H1 (cell line): ENCODE measurements around the gene KLHDC8B. TPM values are rescaled to one million over a fixed set of nuclear protein-coding genes. Genes with fewer than 3 reads are reported as not detected.

Experiments used
- CTCF ChIA-PET: fragments of 300-600 bp; sonication (Branson Sonifier 250); formaldehyde crosslinking; loops from one replicate; lab custom pipeline; 2021; ENCODE audit not compliant: partially characterized antibody; lab: Charles Lee
- POLR2A ChIA-PET: fragments of 300-600 bp; sonication (Branson Sonifier 250); formaldehyde crosslinking; loops from one replicate; lab custom pipeline; 2021; ENCODE audit warnings: inconsistent platforms; ENCODE audit not compliant: partially characterized antibody; lab: Charles Lee
- DNase-seq, 2 experiments: peaks; one replicate each; pipeline versions ENCODE4 v3.0.0 to v3.0.0-alpha.2; 2010 to 2022; ENCODE audit warnings: low spot score in 2 of 2, low read depth in 1 of 2, mixed read lengths in 1 of 2
- FAIRE-seq: peaks from 2 replicates; lab custom pipeline; 2011; peaks lifted over from hg19 to GRCh38; lab: Jason Lieb, UNC
- H2AFZ ChIP-seq: 2 replicates; pipeline ENCODE4 v1.8.1; 2012; ENCODE audit warnings: low read length, inconsistent platforms
- H2AK5ac ChIP-seq: 2 replicates; pipeline ENCODE4 v1.6.1; 2013; ENCODE audit warnings: low read depth, low read length
- H2BK120ac ChIP-seq: replicated peaks from 2 replicates; pipeline ENCODE3; 2013; ENCODE audit warnings: low read depth, low read length, inconsistent platforms
- H2BK12ac ChIP-seq: 2 replicates; pipeline ENCODE4 v1.6.1; 2013; ENCODE audit warnings: low read depth, low read length
- H2BK15ac ChIP-seq: 2 replicates; pipeline ENCODE4 v1.6.1; 2013; ENCODE audit warnings: low read length
- H2BK20ac ChIP-seq: 2 replicates; pipeline ENCODE4 v1.6.1; 2013; ENCODE audit warnings: low read length
- H2BK5ac ChIP-seq: 2 replicates; pipeline ENCODE4 v1.6.1; 2013; ENCODE audit warnings: low read depth, low read length
- H3K14ac ChIP-seq: 2 replicates; pipeline ENCODE4 v1.6.1; 2013; ENCODE audit warnings: inconsistent platforms; ENCODE audit not compliant: insufficient read length
- H3K18ac ChIP-seq: 2 replicates; pipeline ENCODE4 v1.6.1; 2013; ENCODE audit warnings: low read length; ENCODE audit errors: extremely low read depth
- H3K23ac ChIP-seq: 2 replicates; pipeline ENCODE4 v1.6.1; 2013; ENCODE audit warnings: inconsistent platforms; ENCODE audit not compliant: insufficient read length
- H3K23me2 ChIP-seq: 2 replicates; pipeline ENCODE4 v1.6.1; 2013; ENCODE audit warnings: low read depth, low read length
- H3K27ac ChIP-seq: 2 replicates; pipeline ENCODE4 v1.6.1; 2011; ENCODE audit warnings: low read depth, low read length, inconsistent platforms
- H3K27me3 ChIP-seq, 4 experiments: replicated peaks in 1 of 4; 1 replicate in 1 of 4; 2 replicates in 3 of 4; pipeline versions ENCODE4 v1.6.1 to v1.8.1; 2011 to 2013; ENCODE audit warnings: low read length in 3 of 4, mild to moderate bottlenecking in 3 of 4, inconsistent platforms in 2 of 4, mixed read lengths in 2 of 4, moderate library complexity in 1 of 4; ENCODE audit not compliant: control insufficient read depth in 3 of 4, insufficient read depth in 3 of 4; ENCODE audit errors: extremely low read depth in 1 of 4
- H3K36me3 ChIP-seq, 4 experiments: 2 replicates each; pipeline versions ENCODE4 v1.6.1 to v1.8.1; 2011 to 2013; ENCODE audit warnings: mild to moderate bottlenecking in 4 of 4, low read length in 3 of 4, moderate library complexity in 2 of 4, control low read depth in 1 of 4, inconsistent platforms in 1 of 4; ENCODE audit not compliant: insufficient read depth in 4 of 4, control insufficient read depth in 2 of 4
- H3K4ac ChIP-seq: replicated peaks from 2 replicates; pipeline ENCODE3; 2013; ENCODE audit warnings: low read length, low read depth, mixed read lengths, inconsistent platforms; ENCODE audit not compliant: insufficient read length
- H3K4me1 ChIP-seq, 4 experiments: replicated peaks in 1 of 4; 1 replicate in 1 of 4; 2 replicates in 3 of 4; pipeline versions ENCODE4 v1.6.1 to v1.8.1; 2011 to 2013; ENCODE audit warnings: low read length in 3 of 4, inconsistent platforms in 2 of 4, mixed read lengths in 1 of 4; ENCODE audit not compliant: insufficient read depth in 4 of 4, control insufficient read depth in 3 of 4
- H3K4me2 ChIP-seq, 2 experiments: 2 replicates each; pipeline versions ENCODE4 v1.6.1 to v1.8.1; 2011 to 2013; ENCODE audit warnings: low read depth in 2 of 2, low read length in 2 of 2, control low read depth in 1 of 2, inconsistent platforms in 1 of 2, mild to moderate bottlenecking in 1 of 2; ENCODE audit not compliant: insufficient read depth in 1 of 2
- H3K4me3 ChIP-seq, 4 experiments: fragments of 200-600, 300-600 bp in 1 of 4; sonication (generic), shearing (Covaris generic), sonication (Bioruptor Twin) in 1 of 4; 2 replicates each; pipeline versions ENCODE4 v1.5.1 to v1.8.1; 2011 to 2016; ENCODE audit warnings: low read length in 4 of 4, low read depth in 3 of 4, control low read depth in 2 of 4, inconsistent platforms in 2 of 4, mild to moderate bottlenecking in 2 of 4, mixed read lengths in 1 of 4, moderate library complexity in 1 of 4; ENCODE audit not compliant: insufficient read depth in 2 of 4; ENCODE audit errors: extremely low read depth in 1 of 4
- H3K56ac ChIP-seq: replicated peaks from 2 replicates; pipeline ENCODE3; 2013; ENCODE audit warnings: low read depth, mild to moderate bottlenecking, mixed read lengths, low read length, inconsistent platforms; ENCODE audit not compliant: insufficient read length
- H3K79me1 ChIP-seq: 2 replicates; pipeline ENCODE4 v1.6.1; 2013; ENCODE audit warnings: low read depth, low read length, control low read depth
- H3K79me2 ChIP-seq, 2 experiments: 2 replicates each; pipeline versions ENCODE4 v1.6.1 to v1.8.1; 2012 to 2013; ENCODE audit warnings: low read length in 2 of 2, mild to moderate bottlenecking in 2 of 2, inconsistent platforms in 1 of 2; ENCODE audit not compliant: insufficient read depth in 2 of 2, control insufficient read depth in 1 of 2
- H3K9ac ChIP-seq, 4 experiments: replicated peaks in 1 of 4; 1 replicate in 1 of 4; 2 replicates in 3 of 4; pipeline versions ENCODE4 v1.6.1 to v1.8.1; 2011 to 2013; ENCODE audit warnings: low read depth in 3 of 4, low read length in 3 of 4, control low read depth in 2 of 4, mild to moderate bottlenecking in 2 of 4, moderate library complexity in 2 of 4, inconsistent platforms in 1 of 4; ENCODE audit errors: extremely low read depth in 1 of 4
- H3K9me3 ChIP-seq, 2 experiments: 2 replicates each; pipeline versions ENCODE4 v1.6.1 to v1.8.1; 2012 to 2013; ENCODE audit warnings: mild to moderate bottlenecking in 2 of 2, moderate library complexity in 2 of 2, control low read depth in 1 of 2, inconsistent platforms in 1 of 2, low read depth in 1 of 2, low read length in 1 of 2, mixed read lengths in 1 of 2; ENCODE audit not compliant: insufficient read depth in 2 of 2
- H4K20me1 ChIP-seq, 2 experiments: replicated peaks in 1 of 2; 2 replicates each; pipeline versions ENCODE3 to v1.8.1; 2011 to 2013; ENCODE audit warnings: inconsistent platforms in 2 of 2, low read length in 2 of 2, mild to moderate bottlenecking in 1 of 2; ENCODE audit not compliant: insufficient read depth in 2 of 2, control insufficient read depth in 1 of 2
- H4K5ac ChIP-seq: 2 replicates; pipeline ENCODE4 v1.6.1; 2013; ENCODE audit warnings: low read length, low read depth, mixed read lengths, inconsistent platforms; ENCODE audit not compliant: insufficient read length
- H4K8ac ChIP-seq: 2 replicates; pipeline ENCODE4 v1.8.0; 2013; ENCODE audit warnings: mild to moderate bottlenecking, moderate library complexity, low read length, inconsistent platforms; ENCODE audit not compliant: insufficient read depth; ENCODE audit errors: extremely low read depth
- H4K91ac ChIP-seq: replicated peaks from 2 replicates; pipeline ENCODE3; 2013; ENCODE audit warnings: low read length, mixed read lengths, inconsistent platforms; ENCODE audit not compliant: insufficient read length
- ATF2 ChIP-seq: IDR thresholded peaks from 2 replicates; pipeline ENCODE4 v1.6.1; 2012; ENCODE audit warnings: low read length, inconsistent platforms
- ATF3 ChIP-seq: IDR thresholded peaks from 2 replicates; pipeline ENCODE4 v1.6.1; 2011; ENCODE audit warnings: low read depth, mild to moderate bottlenecking, low read length; ENCODE audit not compliant: insufficient read depth
- CHD2 ChIP-seq: IDR thresholded peaks from 2 replicates; pipeline ENCODE4 v1.6.1; 2012; ENCODE audit warnings: low read length, improper control_type of control experiment
- KDM4A ChIP-seq: IDR thresholded peaks from one replicate; pipeline ENCODE4 v1.7.1; 2012; ENCODE audit warnings: low read depth, mild to moderate bottlenecking, moderate library complexity, low read length, inconsistent platforms; ENCODE audit not compliant: severe bottlenecking
- MAX ChIP-seq: IDR thresholded peaks from 2 replicates; pipeline ENCODE4 v1.6.1; 2012; ENCODE audit warnings: inconsistent platforms
- RNF2 ChIP-seq: fragments of 200-900, 300-1000 bp; sonication (generic); IDR thresholded peaks from 2 replicates; pipeline ENCODE4 v1.7.1; 2016; ENCODE audit warnings: borderline replicate concordance, low read depth, mild to moderate bottlenecking, antibody characterized with exemption, low read length; ENCODE audit not compliant: poor library complexity, severe bottlenecking; ENCODE audit errors: missing control alignments
- SRF ChIP-seq: IDR thresholded peaks from 2 replicates; pipeline ENCODE4 v1.6.1; 2011; ENCODE audit warnings: mild to moderate bottlenecking, low read depth, low read length, moderate library complexity
- TAF1 ChIP-seq: IDR thresholded peaks from 2 replicates; pipeline ENCODE4 v1.6.1; 2011; ENCODE audit warnings: mild to moderate bottlenecking, low read depth, low read length
- TCF12 ChIP-seq: IDR thresholded peaks from 2 replicates; pipeline ENCODE4 v1.6.1; 2011; ENCODE audit warnings: low read depth, mild to moderate bottlenecking, low read length
- TEAD4 ChIP-seq: IDR thresholded peaks from 2 replicates; pipeline ENCODE4 v1.6.1; 2012; ENCODE audit warnings: low read depth, low read length, inconsistent platforms, mixed read lengths
- WGBS, 2 experiments: shearing (Covaris generic) in 1 of 2; methylation state at CpG; one replicate each; pipeline versions ENCODE4 v1.1.6 to v1.1.7; 2013 to 2015; ENCODE audit warnings: low lambda C conversion rate in 2 of 2, mixed read lengths in 2 of 2, inconsistent platforms in 1 of 2, low coverage in 1 of 2, missing lambda C conversion rate in 1 of 2; ENCODE audit not compliant: insufficient replicate concordance in 2 of 2, insufficient coverage in 1 of 2, insufficient read length in 1 of 2; ENCODE audit errors: extremely low coverage in 1 of 2, missing lambda C conversion rate in 1 of 2; 5-methylcytosine and 5-hydroxymethylcytosine counted together
- polyA plus RNA-seq, 7 experiments: library from polyadenylated mRNA; depleted of rRNA in 3 of 7; stranded (reverse) in 5 of 7; unstranded in 2 of 7; fragments of >200 nt in 5 of 7; fragments of 200-250 nt in 2 of 7; gene quantifications; 1 replicate in 5 of 7; 2 replicates in 1 of 7; 4 replicates in 1 of 7; pipeline versions ENCODE4 v1.2.1 to v1.2.3, GENCODE V29; 2011 to 2013; ENCODE audit warnings: missing spikeins in 2 of 7, mixed read lengths in 2 of 7
- total RNA-seq: library from RNA; stranded (reverse); fragmentation: NEBNext Ultra II Directional; extraction: Animal tissue kit (Norgen Biotek cat#: 25700); gene quantifications from 2 replicates; pipeline ENCODE4 v1.2.1, GENCODE V29; 2021

The KLHDC8B gene
- total and polyA plus RNA-seq, 2 of the 8 experiments (the other 6 are each of a cell fraction or from before 2014, with no cell fraction given) = 15.8 to 21.3 TPM

- 95% methylated on average over 17 of the region's 17 CpGs; no CpG with 5 or more reads in 1 of the 2 experiments for WGBS, 2 experiments
- H3K9me3 ChIP-seq = no peaks in the 10 kb centered on the region
- H3K27me3 ChIP-seq = no peaks in the 10 kb centered on the region
- H3K4me1 ChIP-seq = peaks cover 0 to 11% (median 6%) of the 10 kb centered on the region in 4 experiments; a peak in 5 of 7 replicates
- H3K4me2 ChIP-seq = no peak overlapping the region
- H3K14ac ChIP-seq = no peak overlapping the region
- FAIRE-seq (no peak), DNase-seq (no peak)
- H2AK5ac ChIP-seq = no peak overlapping the region
- no peak overlapping the region for H3K9ac ChIP-seq
- H3K56ac ChIP-seq = no peak overlapping the region
- no peaks in the 10 kb centered on the region for H4K20me1 ChIP-seq
- peaks cover 5% of the 10 kb centered on the region for H3K23me2 ChIP-seq
- no peak overlapping the region for H2BK120ac ChIP-seq
- no peak overlapping the region for H3K4ac ChIP-seq
- H3K79me2 ChIP-seq = peaks cover 0 to 10% of the 10 kb centered on the region in 2 experiments; a peak in 2 of 4 replicates
- peaks cover 7 to 26% (median 16%) of the 10 kb centered on the region in 4 experiments for H3K36me3 ChIP-seq
- peaks cover 9% of the 10 kb centered on the region for H3K79me1 ChIP-seq
- no peak overlapping the region for H3K4me3 ChIP-seq
- no peak overlapping the region for H3K27ac ChIP-seq
- ChIA-PET CTCF (interaction anchor here (0.8 to 4.4 kb wide), 3 partner anchors 10 to 71 kb away, joined by 3 to 20 read pairs (median 3); partner anchors contain the start of genes KLHDC8B and LAMB2), POLR2A (interaction anchor here (1.2 to 25.5 kb wide), 4 partner anchors 9 to 101 kb away, joined by 3 to 508 read pairs (median 11); partner anchors contain the start of genes LAMB2, NDUFAF3, QARS1 and QRICH1)
- no peak overlapping the region for H4K91ac ChIP-seq
- no peak overlapping the region for H2BK12ac ChIP-seq
- H3K18ac ChIP-seq = no peak overlapping the region
- H2BK15ac ChIP-seq = no peak overlapping the region
- H4K5ac ChIP-seq = no peak overlapping the region
- H4K8ac ChIP-seq = no peak overlapping the region
- no peak overlapping the region for H2BK20ac ChIP-seq
- no peak overlapping the region for H2AFZ ChIP-seq
- no peak overlapping the region for H2BK5ac ChIP-seq
- H3K23ac ChIP-seq = no peak overlapping the region
- no peak for TF ChIP-seq RNF2
- TF ChIP-seq ATF2 = no peak
- no peak for TF ChIP-seq ATF3
- TF ChIP-seq CHD2 = no peak
- TF ChIP-seq SRF = no peak
- TF ChIP-seq KDM4A = no peak
- no peak for TF ChIP-seq MAX
- TF ChIP-seq TEAD4 = no peak
- no peak for TF ChIP-seq TAF1
- no peak for TF ChIP-seq TCF12
Observed at GRCh38 chr3:49122886-49123545, 48.4 kb upstream of the KLHDC8B start.
